Endodermal cell (in vitro differentiated cells): Measurements from ENCODE around the gene TTC38. TPM values are rescaled to one million over a fixed set of nuclear protein-coding genes. Genes with fewer than 3 reads are reported as not detected.

Source experiments
- DNase-seq: peaks from one replicate; pipeline ENCODE4 v3.0.0-alpha.2; 2017
- H3K27ac ChIP-seq: 2 replicates; pipeline ENCODE4 v1.5.1; 2013; ENCODE audit warnings: mild to moderate bottlenecking, low read depth, low read length, moderate library complexity
- H3K27me3 ChIP-seq: 2 replicates; pipeline ENCODE4 v1.6.1; 2013; ENCODE audit warnings: mild to moderate bottlenecking, low read length, moderate library complexity; ENCODE audit not compliant: insufficient read depth, control insufficient read depth, poor library complexity, severe bottlenecking
- H3K36me3 ChIP-seq: 2 replicates; pipeline ENCODE4 v1.7.0; 2013; ENCODE audit warnings: mild to moderate bottlenecking, low read length, moderate library complexity; ENCODE audit not compliant: control insufficient read depth, insufficient read depth
- H3K4me1 ChIP-seq: one replicate; pipeline ENCODE4 v1.7.0; 2013; ENCODE audit warnings: low read length; ENCODE audit not compliant: control insufficient read depth, insufficient read depth
- H3K4me3 ChIP-seq: 2 replicates; pipeline ENCODE4 v1.5.1; 2013; ENCODE audit warnings: mild to moderate bottlenecking, low read length, moderate library complexity
- H3K9ac ChIP-seq: 2 replicates; pipeline ENCODE4 v1.6.1; 2013; ENCODE audit warnings: mild to moderate bottlenecking, low read length, moderate library complexity; ENCODE audit not compliant: poor library complexity, severe bottlenecking; ENCODE audit errors: extremely low read depth
- H3K9me3 ChIP-seq: 2 replicates; pipeline ENCODE4 v1.6.1; 2013; ENCODE audit warnings: mild to moderate bottlenecking, low read length, moderate library complexity; ENCODE audit not compliant: control insufficient read depth
- H3K27ac Mint-ChIP-seq: 2 replicates; pipeline ENCODE4 v1.8.0; 2020; ENCODE audit warnings: mixed read lengths
- H3K27me3 Mint-ChIP-seq: 2 replicates; pipeline ENCODE4 v1.8.0; 2021; ENCODE audit warnings: mild to moderate bottlenecking, mixed read lengths; ENCODE audit not compliant: insufficient read depth
- H3K36me3 Mint-ChIP-seq: 2 replicates; pipeline ENCODE4 v1.8.0; 2020; ENCODE audit warnings: low read depth, mixed read lengths
- H3K4me1 Mint-ChIP-seq: 2 replicates; pipeline ENCODE4 v1.8.0; 2020; ENCODE audit warnings: mixed read lengths
- H3K4me3 Mint-ChIP-seq: 2 replicates; pipeline ENCODE4 v1.8.0; 2020; ENCODE audit warnings: mild to moderate bottlenecking, moderate library complexity, mixed read lengths
- H3K9me3 Mint-ChIP-seq: 2 replicates; pipeline ENCODE4 v1.8.0; 2020; ENCODE audit warnings: mild to moderate bottlenecking, mixed read lengths
- whole genome bisulfite sequencing, 2 experiments: methylation state at CpG; one replicate each; pipeline versions ENCODE4 v1.1.5 to v1.1.7; 2013; ENCODE audit warnings: missing lambda C conversion rate in 2 of 2, mixed read lengths in 1 of 2; ENCODE audit not compliant: insufficient coverage in 1 of 2, insufficient read length in 1 of 2; 5-methylcytosine and 5-hydroxymethylcytosine counted together
- total RNA-seq, 2 donors: library from RNA; stranded (reverse); fragmentation: NEBNext Ultra II Directional in 1 of 2; extraction: Animal tissue kit (Norgen Biotek cat#: 25700) in 1 of 2; gene quantifications; 2 replicates in 1 of 2; 3 replicates in 1 of 2; pipeline ENCODE4 v1.2.1, GENCODE V29; 2021
- TF ChIP-seq, protein P1 (sequence below): fragments of 200-600 bp; sonication (generic); conservative IDR thresholded peaks from 2 replicates; pipeline ENCODE4 v1.5.0; 2021; ENCODE audit warnings: antibody characterized with exemption, mild to moderate bottlenecking

TTC38 gene
- total RNA-seq, 2 donors from 2014 or later, result 35.9 to 47.1 TPM

DNA sequence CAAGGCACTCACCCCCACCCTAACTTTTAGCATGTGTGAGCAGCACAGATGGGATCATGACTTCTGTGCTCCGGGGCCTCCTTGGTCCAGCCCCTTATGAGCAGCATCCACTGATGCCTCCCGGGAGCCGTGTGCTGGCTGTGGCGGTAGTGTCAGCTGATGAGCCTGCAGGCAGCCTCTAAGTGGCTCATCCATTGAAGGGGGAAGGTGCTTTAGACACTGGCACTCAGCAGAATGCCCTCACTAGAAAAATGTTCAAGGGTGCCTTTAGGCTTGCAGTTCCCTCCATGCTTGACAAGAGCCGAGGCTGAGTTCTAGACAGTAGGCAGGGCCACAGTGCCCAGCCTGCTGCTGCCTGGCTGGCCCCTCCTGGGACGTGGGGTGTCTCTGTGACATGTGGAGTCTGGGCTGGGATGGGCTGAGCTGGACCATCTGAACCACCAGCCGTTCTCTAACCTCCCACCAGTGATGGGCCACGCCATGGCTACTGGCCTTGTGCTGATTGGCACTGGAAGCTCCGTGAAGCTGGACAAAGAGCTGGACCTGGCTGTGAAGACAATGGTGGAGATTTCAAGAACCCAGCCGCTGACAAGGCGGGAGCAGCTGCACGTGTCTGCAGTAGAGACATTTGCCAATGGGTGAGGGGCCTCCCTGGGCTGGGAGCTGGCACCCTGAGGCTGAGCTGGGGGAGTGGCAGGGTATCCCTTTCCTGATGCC is 5.8 kb downstream of the TTC38 start:
- H3K4me3 ChIP-seq, result no peak overlapping the region
- peaks cover 6% of the 10 kb centered on the region for H3K9me3 Mint-ChIP-seq
- H3K27me3 ChIP-seq, result no peaks in the 10 kb centered on the region

DNA sequence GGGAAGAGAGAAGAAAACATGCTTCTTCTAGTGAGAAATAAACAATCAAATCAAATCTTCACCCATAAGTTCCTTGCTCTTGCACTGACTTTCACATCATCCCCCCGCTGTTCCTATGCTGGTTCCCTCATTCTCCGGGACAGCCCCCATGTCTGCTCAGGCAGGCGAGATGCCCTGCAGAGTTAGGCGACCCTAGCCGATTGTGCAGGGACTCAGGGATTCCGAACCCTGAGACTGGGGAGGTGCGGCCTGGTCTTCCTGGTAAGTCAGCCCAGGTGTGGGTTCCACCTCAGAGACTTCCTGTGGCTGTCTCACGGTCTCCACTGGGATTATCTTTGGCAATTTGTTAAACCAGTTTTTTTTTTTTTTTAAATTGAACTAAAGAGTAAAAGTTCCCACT is 6.6 kb downstream of the TTC38 start:
- Histone ChIP-seq H3K9me3 (peaks cover 13% of the 10 kb centered on the region), H3K4me3 (no peak overlapping the region), H3K36me3 (peaks cover 44% of the 10 kb centered on the region), H3K4me1 (no peaks in the 10 kb centered on the region), H3K9ac (no peak overlapping the region), H3K27me3 (no peaks in the 10 kb centered on the region), H3K27ac (no peak overlapping the region)
- Mint-ChIP-seq H3K27ac (no peak overlapping the region), H3K4me1 (no peaks in the 10 kb centered on the region), H3K9me3 (peaks cover 6% of the 10 kb centered on the region), H3K4me3 (no peak overlapping the region), H3K27me3 (no peaks in the 10 kb centered on the region), H3K36me3 (peaks cover 55% of the 10 kb centered on the region)
- TF ChIP-seq, protein P1, sequence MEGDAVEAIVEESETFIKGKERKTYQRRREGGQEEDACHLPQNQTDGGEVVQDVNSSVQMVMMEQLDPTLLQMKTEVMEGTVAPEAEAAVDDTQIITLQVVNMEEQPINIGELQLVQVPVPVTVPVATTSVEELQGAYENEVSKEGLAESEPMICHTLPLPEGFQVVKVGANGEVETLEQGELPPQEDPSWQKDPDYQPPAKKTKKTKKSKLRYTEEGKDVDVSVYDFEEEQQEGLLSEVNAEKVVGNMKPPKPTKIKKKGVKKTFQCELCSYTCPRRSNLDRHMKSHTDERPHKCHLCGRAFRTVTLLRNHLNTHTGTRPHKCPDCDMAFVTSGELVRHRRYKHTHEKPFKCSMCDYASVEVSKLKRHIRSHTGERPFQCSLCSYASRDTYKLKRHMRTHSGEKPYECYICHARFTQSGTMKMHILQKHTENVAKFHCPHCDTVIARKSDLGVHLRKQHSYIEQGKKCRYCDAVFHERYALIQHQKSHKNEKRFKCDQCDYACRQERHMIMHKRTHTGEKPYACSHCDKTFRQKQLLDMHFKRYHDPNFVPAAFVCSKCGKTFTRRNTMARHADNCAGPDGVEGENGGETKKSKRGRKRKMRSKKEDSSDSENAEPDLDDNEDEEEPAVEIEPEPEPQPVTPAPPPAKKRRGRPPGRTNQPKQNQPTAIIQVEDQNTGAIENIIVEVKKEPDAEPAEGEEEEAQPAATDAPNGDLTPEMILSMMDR, result no peak
- 94 to 96% methylated on average over 6 to 8 of the region's 8 CpGs for WGBS, 2 experiments
- DNase-seq, result no peak

More for the DNA sequence above, 5.8 kb downstream of the TTC38 start:
- WGBS, 2 experiments, result 96% methylated on average over 8 to 12 of the region's 12 CpGs
- Histone ChIP-seq H3K4me1 (no peaks in the 10 kb centered on the region), H3K27ac (no peak overlapping the region), H3K9ac (no peak overlapping the region), H3K9me3 (peaks cover 13% of the 10 kb centered on the region), H3K36me3 (peaks cover 37% of the 10 kb centered on the region)
- no peaks in the 10 kb centered on the region for H3K27me3 Mint-ChIP-seq
- no peak overlapping the region for H3K27ac Mint-ChIP-seq
- TF ChIP-seq, protein P1, result no peak
- no peak overlapping the region for H3K4me3 Mint-ChIP-seq
- peaks cover 50% of the 10 kb centered on the region for H3K36me3 Mint-ChIP-seq
- H3K4me1 Mint-ChIP-seq, result no peaks in the 10 kb centered on the region
- DNase-seq, result no peak

DNA sequence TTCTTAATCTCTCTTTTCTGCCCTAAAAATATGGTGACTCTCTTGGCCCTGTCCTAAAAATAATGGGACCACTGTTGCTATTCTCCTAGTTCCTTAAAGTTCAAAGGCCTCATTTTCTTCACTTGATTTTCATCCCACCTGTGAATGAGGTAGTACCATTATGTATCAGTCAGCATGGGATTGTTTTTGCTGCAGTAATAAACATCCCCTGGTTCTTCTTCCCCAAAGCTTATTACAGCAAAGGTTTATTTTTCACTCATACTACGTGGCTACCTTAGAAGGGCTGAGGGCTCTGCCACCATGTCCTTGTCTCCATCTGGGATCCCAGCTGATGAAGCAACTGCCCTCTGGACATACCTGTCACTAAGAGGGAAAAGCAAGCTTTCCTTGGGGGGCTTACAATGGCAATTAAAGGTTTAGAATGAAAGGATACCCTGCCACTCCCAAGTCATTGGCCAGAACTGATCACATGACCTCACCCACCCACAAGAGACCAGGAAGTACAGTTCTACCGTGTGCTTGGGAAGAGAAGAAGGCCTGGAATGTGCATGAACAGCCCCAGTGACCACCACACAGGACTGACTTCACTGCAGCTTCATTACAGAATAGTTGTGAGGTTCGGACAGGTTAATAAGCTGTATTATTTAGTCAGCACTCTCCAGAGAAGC is 7.8 kb downstream of the TTC38 start:
- peaks cover 55% of the 10 kb centered on the region for H3K36me3 Mint-ChIP-seq

More for the DNA sequence above, 7.8 kb downstream of the TTC38 start:
- Histone ChIP-seq H3K4me3 (no peak overlapping the region), H3K36me3 (peaks cover 53% of the 10 kb centered on the region), H3K9ac (no peak overlapping the region), H3K27me3 (no peaks in the 10 kb centered on the region), H3K27ac (no peak overlapping the region), H3K9me3 (peaks cover 13% of the 10 kb centered on the region), H3K4me1 (no peaks in the 10 kb centered on the region)
- Mint-ChIP-seq H3K4me1 (no peaks in the 10 kb centered on the region), H3K27ac (no peak overlapping the region), H3K9me3 (peaks cover 6% of the 10 kb centered on the region), H3K4me3 (no peak overlapping the region), H3K27me3 (no peaks in the 10 kb centered on the region)
- TF ChIP-seq, protein P1, result no peak
- WGBS, 2 experiments, result 93 to 94% methylated on average over 3 of the region's 3 CpGs
- no peak for DNase-seq
